SU-DHL-6 (cell line): ENCODE measurements around the gene HBB.

ENCODE experiments used
- EZH2phosphoT487 ChIP-seq: fragments of 200-600 bp; sonication (generic), shearing (Covaris generic); conservative IDR thresholded peaks from 2 replicates; pipeline ENCODE4 v1.6.1; 2018; ENCODE audit warnings: mild to moderate bottlenecking, antibody characterized with exemption, low read length, moderate library complexity, mixed read lengths
- TF ChIP-seq, protein P1 (sequence below): fragments of 200-600 bp; sonication (generic); IDR thresholded peaks from one replicate; pipeline ENCODE4 v1.5.1; 2017; ENCODE audit warnings: antibody characterized with exemption, mild to moderate bottlenecking, low read length, moderate library complexity; ENCODE audit not compliant: insufficient read depth, poor library complexity, severe bottlenecking

DNA sequence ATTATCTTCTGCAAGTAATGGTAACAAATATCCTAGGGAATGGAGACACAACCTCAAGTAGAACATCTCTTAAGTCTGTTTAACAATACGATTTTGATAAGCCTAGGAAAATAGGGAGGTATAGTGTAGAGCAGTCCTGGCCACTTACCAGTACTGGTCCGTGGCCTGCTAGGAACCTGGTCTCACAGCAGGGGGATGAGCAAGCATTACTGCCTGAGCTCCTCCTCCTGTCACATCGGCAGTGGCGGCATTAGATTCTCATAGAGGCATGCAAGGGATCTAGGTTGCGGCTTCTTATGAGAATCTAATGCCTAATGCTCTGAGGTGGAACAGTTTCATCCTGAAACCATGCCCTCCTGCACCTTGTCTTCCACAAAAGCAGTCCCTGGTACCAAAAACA, 30.8 kb downstream of the HBB start:
- TF ChIP-seq, protein P1, sequence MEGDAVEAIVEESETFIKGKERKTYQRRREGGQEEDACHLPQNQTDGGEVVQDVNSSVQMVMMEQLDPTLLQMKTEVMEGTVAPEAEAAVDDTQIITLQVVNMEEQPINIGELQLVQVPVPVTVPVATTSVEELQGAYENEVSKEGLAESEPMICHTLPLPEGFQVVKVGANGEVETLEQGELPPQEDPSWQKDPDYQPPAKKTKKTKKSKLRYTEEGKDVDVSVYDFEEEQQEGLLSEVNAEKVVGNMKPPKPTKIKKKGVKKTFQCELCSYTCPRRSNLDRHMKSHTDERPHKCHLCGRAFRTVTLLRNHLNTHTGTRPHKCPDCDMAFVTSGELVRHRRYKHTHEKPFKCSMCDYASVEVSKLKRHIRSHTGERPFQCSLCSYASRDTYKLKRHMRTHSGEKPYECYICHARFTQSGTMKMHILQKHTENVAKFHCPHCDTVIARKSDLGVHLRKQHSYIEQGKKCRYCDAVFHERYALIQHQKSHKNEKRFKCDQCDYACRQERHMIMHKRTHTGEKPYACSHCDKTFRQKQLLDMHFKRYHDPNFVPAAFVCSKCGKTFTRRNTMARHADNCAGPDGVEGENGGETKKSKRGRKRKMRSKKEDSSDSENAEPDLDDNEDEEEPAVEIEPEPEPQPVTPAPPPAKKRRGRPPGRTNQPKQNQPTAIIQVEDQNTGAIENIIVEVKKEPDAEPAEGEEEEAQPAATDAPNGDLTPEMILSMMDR = no peak
- no peak for TF ChIP-seq EZH2phosphoT487
